ACHN (cell line): Measurements from ENCODE around the gene LAPTM4A.

Experiments
- DNase-seq: peaks from one replicate; pipeline ENCODE4 v3.0.0-alpha.2; 2015
- in situ Hi-C: cut with HindIII; loops from 2 replicates; pipeline ENCODE4 v1.10.0; 2017; ENCODE audit warnings: low sequenced_read_pairs, low pct_ligation_motif_present, low pct_unique_long_range_greater_than_20kb

LAPTM4A gene

DNA sequence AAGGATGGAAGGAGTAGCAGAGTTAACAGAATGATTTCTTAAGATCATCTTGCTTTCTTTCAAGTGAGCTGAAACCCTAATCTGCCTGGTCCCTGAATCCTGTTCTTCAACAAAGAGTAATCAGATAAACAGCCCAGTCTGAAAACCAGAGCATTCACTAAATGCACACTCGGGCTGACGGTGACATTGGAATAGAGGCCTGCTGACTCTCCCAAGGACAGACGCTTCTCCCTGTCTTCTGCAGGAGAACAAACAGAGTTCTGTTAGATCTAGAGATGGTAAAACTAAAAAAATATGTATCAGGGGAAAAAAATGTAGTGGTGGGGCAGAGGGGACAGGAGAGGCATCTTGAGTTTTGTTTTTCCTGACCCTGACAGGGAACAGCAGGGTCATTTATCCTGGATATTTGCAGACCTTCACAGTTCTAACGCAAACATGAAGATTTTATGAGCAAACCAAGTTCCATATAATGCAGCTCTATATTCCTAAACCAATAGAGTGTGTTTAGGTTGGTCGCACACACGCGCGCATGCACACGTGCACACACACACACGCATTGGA lies 46.3 kb downstream of the LAPTM4A start:
- in situ Hi-C loops = no loop called here
- no peak for DNase-seq

DNA sequence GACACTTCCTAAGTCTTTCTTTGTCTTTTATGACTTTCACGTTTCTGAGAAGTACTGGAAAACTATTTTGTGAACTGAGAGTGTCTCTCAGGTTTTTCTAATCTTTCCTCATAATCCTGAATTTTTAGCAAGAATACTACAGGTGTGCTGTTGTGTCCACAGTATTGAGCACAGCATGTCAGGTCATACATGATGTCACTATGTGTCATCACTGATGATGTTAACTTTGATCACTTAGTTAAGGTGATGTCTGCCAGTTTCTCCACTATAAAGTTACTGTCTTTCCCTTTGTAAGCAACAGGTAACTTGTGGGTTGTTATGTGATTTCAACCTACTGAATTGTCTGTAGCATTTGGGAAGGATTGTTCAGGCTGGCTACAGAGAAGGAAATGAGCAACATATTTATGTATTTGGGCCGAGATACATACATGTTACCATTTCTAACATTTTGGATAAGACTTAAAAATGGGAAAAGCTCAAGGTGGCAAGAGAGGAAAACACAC lies 50.0 kb downstream of the LAPTM4A start:
- in situ Hi-C loops = no loop called here
- DNase-seq = no peak

DNA sequence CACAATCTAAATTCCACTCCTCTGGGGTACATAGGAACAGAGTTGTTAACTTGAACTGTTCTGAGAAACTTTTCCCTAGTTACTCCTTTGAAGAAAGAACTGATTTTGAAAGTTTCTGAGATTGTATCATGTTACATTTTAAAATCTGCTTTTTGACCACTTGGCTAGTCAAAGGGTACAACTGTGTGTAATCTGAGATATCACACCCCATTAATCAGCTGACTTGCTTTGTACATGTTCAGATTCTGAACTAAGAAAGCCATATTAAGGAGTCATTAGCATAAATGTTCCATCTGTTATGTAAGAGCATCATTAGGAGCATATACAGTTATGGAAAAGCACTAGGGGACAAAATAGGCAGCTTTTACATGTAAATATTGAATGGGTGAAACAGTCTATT lies 57.7 kb downstream of the LAPTM4A start:
- DNase-seq = no peak
- in situ Hi-C loops = no loop called here

DNA sequence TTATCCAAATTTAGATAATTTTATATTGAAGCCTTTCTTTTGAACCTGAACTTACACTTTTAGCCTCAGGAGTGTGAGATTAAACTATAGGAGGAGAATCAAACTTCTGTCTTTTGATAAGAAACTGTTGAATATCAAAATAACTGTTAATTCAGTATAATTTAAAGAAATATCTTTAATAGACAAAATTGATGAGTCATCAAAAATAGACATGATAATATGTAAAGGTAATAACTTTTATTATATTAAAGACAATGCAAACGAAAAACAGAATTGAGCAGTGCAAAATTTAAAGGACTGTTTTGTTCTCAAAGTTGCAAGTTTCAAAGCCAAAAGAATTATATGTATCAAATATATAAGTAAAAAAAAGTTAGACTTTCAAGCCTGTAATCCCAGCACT lies 59.5 kb downstream of the LAPTM4A start:
- in situ Hi-C loops = no loop called here

DNA sequence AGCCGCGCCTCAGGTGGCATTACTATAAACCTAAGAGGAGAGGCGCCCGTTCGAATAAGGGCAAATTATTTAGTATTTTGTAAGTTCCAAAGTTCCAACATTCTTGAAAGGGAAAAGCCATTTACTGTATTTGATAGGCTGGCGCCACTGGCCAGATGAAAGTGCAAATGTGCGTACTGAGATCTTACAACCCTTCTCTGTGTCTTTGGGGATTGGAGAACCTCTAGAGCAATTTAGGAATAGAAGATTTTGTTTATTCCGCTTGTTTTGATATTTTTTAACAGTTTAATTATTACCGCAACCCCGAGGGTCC lies 61.1 kb downstream of the LAPTM4A start:
- DNase-seq = no peak
- in situ Hi-C loops = no loop called here

More for the DNA sequence above, 59.5 kb downstream of the LAPTM4A start:
- DNase-seq = no peak

DNA sequence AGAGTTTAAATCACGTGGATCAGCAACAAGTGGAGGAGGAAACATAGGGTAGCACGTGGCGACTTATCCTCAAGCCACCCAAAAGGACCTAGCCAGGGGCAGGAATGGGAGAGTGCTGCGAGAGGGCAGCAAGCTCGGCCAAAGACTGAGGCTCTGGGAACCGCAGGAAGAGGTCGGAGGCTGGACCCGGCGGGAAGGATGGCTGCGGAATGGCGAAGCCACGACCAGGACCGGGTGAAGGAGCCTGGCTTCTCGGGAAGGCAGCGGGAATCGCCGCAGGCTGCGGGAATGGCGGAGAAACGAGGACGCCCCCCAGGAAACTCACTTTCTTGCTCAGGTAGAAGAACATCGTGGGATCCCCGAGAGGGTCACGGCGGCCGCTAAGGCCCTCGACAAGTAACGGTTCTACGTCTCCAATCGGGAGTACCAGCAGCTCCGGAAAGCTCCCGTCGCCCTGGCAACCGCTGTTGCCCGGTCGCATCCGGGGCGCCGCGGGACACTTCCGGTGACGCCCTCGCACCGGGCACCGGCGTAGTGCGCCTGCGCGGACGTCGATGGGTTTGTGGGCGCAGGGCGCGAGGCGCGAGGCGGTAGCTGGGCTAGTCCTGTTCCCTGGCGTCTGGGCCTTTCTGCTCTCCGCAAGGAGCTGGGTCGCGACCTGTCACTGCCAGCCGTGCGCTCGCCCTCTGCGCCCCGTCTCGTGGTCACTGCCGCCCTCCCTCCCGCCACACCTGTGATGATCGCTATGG lies 61.6 kb downstream of the LAPTM4A start, which contains the start of gene WDR35:
WDR35 (minus strand) TSS at position 439 of the 749 bp plus-strand sequence; CDS start at position 349, 90 bp downstream.
- DNase-seq = peak; percentile 94
- in situ Hi-C loops = no loop called here

DNA sequence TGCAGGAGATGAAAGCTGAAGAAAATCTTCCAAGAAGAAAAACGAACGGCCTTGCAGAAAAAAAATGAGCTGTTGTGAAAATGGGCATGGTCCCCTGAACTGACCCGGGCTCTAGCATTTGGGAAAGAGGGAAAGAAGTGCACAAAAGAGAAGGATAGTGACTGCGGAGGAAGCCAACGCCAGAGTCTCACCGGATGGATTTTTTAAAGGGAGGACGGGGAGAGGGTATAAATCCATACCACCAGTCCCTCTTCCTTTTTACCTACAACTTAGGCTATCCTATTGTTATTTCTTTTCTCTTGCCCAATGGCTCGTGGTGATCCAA lies 62.1 kb downstream of the LAPTM4A start:
- DNase-seq = no peak
- in situ Hi-C loops = no loop called here

DNA sequence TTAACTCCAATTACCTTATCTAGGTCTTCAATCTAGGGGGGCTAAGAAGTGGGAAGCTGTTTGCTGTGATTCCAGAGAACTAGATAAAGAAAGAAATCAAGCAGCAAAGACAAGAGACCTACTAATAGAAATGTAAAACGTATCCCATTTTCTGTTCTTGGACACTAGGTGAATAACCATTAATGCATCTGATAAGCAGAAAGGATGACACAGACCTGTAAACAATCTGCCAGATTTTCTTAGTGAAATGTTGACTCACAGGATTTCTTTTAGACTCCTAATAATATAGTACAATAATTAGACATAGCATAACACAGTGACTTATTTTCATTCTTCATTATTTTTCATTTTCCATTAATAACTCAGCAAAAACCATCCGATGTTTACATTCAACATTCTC lies 62.8 kb downstream of the LAPTM4A start:
- in situ Hi-C loops = no loop called here
- DNase-seq = no peak

DNA sequence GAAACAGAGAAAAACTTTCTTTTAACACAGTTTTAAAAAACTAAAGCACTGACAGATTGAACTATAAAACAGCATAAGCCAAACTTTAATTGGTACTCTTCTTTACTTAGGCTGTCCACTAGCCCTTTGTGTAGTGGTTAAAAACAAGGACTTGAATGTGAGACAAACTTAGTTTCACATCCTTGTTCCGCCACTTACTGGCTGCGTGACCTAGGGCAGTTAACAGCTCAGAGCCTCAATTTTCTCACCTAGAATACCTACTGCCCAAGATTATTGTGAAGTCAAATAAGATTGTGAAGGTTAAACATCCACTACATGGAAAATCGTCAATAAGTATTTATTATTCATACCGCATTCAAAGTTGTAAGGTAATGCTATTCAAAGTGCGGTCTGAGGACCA lies 63.5 kb downstream of the LAPTM4A start:
- DNase-seq = no peak
- in situ Hi-C loops = no loop called here
